H1 (cell line): Measurements from ENCODE around the gene RALA. TPM values are rescaled to one million over a fixed set of nuclear protein-coding genes. Genes with fewer than 3 reads are reported as not detected.

Source experiments
- polyA plus RNA-seq, 7 experiments: library from polyadenylated mRNA; depleted of rRNA in 3 of 7; stranded (reverse) in 5 of 7; unstranded in 2 of 7; fragments of >200 nt in 5 of 7; fragments of 200-250 nt in 2 of 7; gene quantifications; 1 replicate in 5 of 7; 2 replicates in 1 of 7; 4 replicates in 1 of 7; pipeline versions ENCODE4 v1.2.1 to v1.2.3, GENCODE V29; 2011 to 2013; ENCODE audit warnings: missing spikeins in 2 of 7, mixed read lengths in 2 of 7
- total RNA-seq: library from RNA; stranded (reverse); fragmentation: NEBNext Ultra II Directional; extraction: Animal tissue kit (Norgen Biotek cat#: 25700); gene quantifications from 2 replicates; pipeline ENCODE4 v1.2.1, GENCODE V29; 2021
- TF ChIP-seq, protein P1 (sequence below): fragments of 300-600 bp; sonication (generic); IDR thresholded peaks from 2 replicates; pipeline ENCODE4 v1.7.1; 2012; ENCODE audit warnings: low read length, moderate library complexity, mild to moderate bottlenecking, inconsistent platforms; ENCODE audit not compliant: insufficient replicate concordance

Gene RALA
- total and polyA plus RNA-seq, 2 of the 8 experiments (the other 6 are each of a cell fraction or from before 2014, with no cell fraction given): 24.1 to 72.8 TPM

DNA sequence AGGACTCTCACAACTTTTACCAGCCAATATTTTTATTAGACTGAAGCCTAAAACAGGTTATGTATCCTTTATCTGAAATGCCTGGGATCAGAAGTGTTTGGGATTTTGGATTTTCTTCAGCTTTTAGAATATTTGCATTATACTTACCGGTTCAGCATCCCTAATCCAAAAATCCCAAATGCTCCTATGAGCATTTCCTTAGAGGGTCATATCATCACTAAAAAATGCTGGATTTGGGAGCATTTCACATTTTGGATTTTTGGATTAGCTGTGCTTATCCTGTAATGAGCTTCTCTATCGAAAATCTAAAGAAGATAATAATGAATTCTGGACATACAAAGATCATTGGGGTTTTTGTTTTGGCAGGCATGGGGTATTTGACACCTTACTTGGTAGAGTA is 53.0 kb downstream of the RALA start (continued):
- TF ChIP-seq, protein P1, sequence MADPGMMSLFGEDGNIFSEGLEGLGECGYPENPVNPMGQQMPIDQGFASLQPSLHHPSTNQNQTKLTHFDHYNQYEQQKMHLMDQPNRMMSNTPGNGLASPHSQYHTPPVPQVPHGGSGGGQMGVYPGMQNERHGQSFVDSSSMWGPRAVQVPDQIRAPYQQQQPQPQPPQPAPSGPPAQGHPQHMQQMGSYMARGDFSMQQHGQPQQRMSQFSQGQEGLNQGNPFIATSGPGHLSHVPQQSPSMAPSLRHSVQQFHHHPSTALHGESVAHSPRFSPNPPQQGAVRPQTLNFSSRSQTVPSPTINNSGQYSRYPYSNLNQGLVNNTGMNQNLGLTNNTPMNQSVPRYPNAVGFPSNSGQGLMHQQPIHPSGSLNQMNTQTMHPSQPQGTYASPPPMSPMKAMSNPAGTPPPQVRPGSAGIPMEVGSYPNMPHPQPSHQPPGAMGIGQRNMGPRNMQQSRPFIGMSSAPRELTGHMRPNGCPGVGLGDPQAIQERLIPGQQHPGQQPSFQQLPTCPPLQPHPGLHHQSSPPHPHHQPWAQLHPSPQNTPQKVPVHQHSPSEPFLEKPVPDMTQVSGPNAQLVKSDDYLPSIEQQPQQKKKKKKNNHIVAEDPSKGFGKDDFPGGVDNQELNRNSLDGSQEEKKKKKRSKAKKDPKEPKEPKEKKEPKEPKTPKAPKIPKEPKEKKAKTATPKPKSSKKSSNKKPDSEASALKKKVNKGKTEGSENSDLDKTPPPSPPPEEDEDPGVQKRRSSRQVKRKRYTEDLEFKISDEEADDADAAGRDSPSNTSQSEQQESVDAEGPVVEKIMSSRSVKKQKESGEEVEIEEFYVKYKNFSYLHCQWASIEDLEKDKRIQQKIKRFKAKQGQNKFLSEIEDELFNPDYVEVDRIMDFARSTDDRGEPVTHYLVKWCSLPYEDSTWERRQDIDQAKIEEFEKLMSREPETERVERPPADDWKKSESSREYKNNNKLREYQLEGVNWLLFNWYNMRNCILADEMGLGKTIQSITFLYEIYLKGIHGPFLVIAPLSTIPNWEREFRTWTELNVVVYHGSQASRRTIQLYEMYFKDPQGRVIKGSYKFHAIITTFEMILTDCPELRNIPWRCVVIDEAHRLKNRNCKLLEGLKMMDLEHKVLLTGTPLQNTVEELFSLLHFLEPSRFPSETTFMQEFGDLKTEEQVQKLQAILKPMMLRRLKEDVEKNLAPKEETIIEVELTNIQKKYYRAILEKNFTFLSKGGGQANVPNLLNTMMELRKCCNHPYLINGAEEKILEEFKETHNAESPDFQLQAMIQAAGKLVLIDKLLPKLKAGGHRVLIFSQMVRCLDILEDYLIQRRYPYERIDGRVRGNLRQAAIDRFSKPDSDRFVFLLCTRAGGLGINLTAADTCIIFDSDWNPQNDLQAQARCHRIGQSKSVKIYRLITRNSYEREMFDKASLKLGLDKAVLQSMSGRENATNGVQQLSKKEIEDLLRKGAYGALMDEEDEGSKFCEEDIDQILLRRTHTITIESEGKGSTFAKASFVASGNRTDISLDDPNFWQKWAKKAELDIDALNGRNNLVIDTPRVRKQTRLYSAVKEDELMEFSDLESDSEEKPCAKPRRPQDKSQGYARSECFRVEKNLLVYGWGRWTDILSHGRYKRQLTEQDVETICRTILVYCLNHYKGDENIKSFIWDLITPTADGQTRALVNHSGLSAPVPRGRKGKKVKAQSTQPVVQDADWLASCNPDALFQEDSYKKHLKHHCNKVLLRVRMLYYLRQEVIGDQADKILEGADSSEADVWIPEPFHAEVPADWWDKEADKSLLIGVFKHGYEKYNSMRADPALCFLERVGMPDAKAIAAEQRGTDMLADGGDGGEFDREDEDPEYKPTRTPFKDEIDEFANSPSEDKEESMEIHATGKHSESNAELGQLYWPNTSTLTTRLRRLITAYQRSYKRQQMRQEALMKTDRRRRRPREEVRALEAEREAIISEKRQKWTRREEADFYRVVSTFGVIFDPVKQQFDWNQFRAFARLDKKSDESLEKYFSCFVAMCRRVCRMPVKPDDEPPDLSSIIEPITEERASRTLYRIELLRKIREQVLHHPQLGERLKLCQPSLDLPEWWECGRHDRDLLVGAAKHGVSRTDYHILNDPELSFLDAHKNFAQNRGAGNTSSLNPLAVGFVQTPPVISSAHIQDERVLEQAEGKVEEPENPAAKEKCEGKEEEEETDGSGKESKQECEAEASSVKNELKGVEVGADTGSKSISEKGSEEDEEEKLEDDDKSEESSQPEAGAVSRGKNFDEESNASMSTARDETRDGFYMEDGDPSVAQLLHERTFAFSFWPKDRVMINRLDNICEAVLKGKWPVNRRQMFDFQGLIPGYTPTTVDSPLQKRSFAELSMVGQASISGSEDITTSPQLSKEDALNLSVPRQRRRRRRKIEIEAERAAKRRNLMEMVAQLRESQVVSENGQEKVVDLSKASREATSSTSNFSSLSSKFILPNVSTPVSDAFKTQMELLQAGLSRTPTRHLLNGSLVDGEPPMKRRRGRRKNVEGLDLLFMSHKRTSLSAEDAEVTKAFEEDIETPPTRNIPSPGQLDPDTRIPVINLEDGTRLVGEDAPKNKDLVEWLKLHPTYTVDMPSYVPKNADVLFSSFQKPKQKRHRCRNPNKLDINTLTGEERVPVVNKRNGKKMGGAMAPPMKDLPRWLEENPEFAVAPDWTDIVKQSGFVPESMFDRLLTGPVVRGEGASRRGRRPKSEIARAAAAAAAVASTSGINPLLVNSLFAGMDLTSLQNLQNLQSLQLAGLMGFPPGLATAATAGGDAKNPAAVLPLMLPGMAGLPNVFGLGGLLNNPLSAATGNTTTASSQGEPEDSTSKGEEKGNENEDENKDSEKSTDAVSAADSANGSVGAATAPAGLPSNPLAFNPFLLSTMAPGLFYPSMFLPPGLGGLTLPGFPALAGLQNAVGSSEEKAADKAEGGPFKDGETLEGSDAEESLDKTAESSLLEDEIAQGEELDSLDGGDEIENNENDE: no peak
